NCI-H2081 treated with DMSO at 0.1 percent for 48 hours (cell line): ENCODE measurements around the gene ABCB8.
A peak's percentile ranks its signal among the peaks of the same experiment; 100 is the strongest.

ENCODE experiments used
- DNase-seq: peaks from one replicate; lab custom pipeline; 2025; lab: John Stamatoyannopoulos, UW

Gene ABCB8

GRCh38 chr7:151057989-151058780 lies 29.9 kb downstream of the ABCB8 start:
- peak; percentile 97 for DNase-seq

GRCh38 chr7:151058781-151059366 lies 30.6 kb downstream of the ABCB8 start:
- DNase-seq, result no peak

GRCh38 chr7:151059367-151060112 lies 31.3 kb downstream of the ABCB8 start, which contains the start of gene SLC4A2:
SLC4A2 (plus strand) TSS chr7:151059589; CDS start chr7:151061988, 2,399 bp downstream.
- DNase-seq, result no peak

GRCh38 chr7:151060113-151060415 lies 31.8 kb downstream of the ABCB8 start:
- no peak for DNase-seq

GRCh38 chr7:151060416-151061212 lies 32.4 kb downstream of the ABCB8 start:
- DNase-seq, result no peak

GRCh38 chr7:151061213-151062110 lies 33.2 kb downstream of the ABCB8 start:
- DNase-seq, result no peak

- no peak for DNase-seq
Measured at GRCh38 chr7:151062111-151062398, 33.8 kb downstream of the ABCB8 start.

GRCh38 chr7:151062399-151063211 lies 34.4 kb downstream of the ABCB8 start:
- DNase-seq, result no peak

GRCh38 chr7:151063212-151063561 lies 34.9 kb downstream of the ABCB8 start:
- no peak for DNase-seq

- no peak for DNase-seq
Measured at GRCh38 chr7:151064454-151064853, 36.2 kb downstream of the ABCB8 start.

- no peak for DNase-seq
Measured at GRCh38 chr7:151064993-151065392, 36.7 kb downstream of the ABCB8 start.

GRCh38 chr7:151065516-151065915 lies 37.3 kb downstream of the ABCB8 start:
- no peak for DNase-seq

GRCh38 chr7:151066273-151066974 lies 38.2 kb downstream of the ABCB8 start:
- no peak for DNase-seq

GRCh38 chr7:151068069-151068773 lies 40.0 kb downstream of the ABCB8 start:
- DNase-seq, result no peak

- DNase-seq, result no peak
Measured at GRCh38 chr7:151069841-151070573, 41.8 kb downstream of the ABCB8 start.

GRCh38 chr7:151070574-151070960 lies 42.3 kb downstream of the ABCB8 start:
- no peak for DNase-seq

- no peak for DNase-seq
Measured at GRCh38 chr7:151071032-151071866, 43.0 kb downstream of the ABCB8 start.

GRCh38 chr7:151073990-151074389 lies 45.7 kb downstream of the ABCB8 start:
- no peak for DNase-seq
